Measurements from ENCODE around the gene TNKS1BP1. TPM values are rescaled to one million over a fixed set of nuclear protein-coding genes. Genes with fewer than 3 reads are reported as not detected.
A peak's percentile ranks its signal among the peaks of the same experiment; 100 is the strongest.

The TNKS1BP1 gene
- total RNA-seq, 1 experiment from 2014 or later: 198 TPM

- no peak for TF ChIP-seq CTCF (IDR thresholded peaks at IDR 0.05; ENCODE audit: unreplicated experiment)
- peak overlapping the region; percentile 63 for H3K4me3 Mint-ChIP-seq (ENCODE audit: unreplicated experiment)
- H3K9me3 Mint-ChIP-seq (ENCODE audit: unreplicated experiment): no peaks in the 10 kb centered on the region
- POLR2A ChIA-PET: interaction anchor here (0.6 to 13.4 kb wide), 9 partner anchors 8 to 454 kb away, joined by 3 to 362 read pairs (median 5); partner anchors contain the start of genes SSRP1 and TNKS1BP1
- peaks cover 44% of the 10 kb centered on the region for H3K4me1 Mint-ChIP-seq (ENCODE audit: insufficient read depth, unreplicated experiment)
- H3K27me3 Mint-ChIP-seq (ENCODE audit: insufficient read depth, unreplicated experiment): no peaks in the 10 kb centered on the region
- BruUV-seq (replicated peaks): no TSS peak
- peaks cover 99% of the 10 kb centered on the region for H3K36me3 Mint-ChIP-seq (ENCODE audit: insufficient read depth, unreplicated experiment)
- intact Hi-C loops (cut with micrococcal nuclease): loop anchor here (1.0 to 2.0 kb wide), 2 partner anchors 11 to 19 kb away; no protein-coding TSS in a partner anchor
- peak overlapping the region; percentile 68 for H3K27ac Mint-ChIP-seq (ENCODE audit: low read depth, unreplicated experiment)
- CTCF ChIA-PET: interaction anchor here (0.6 to 2.8 kb wide), 9 partner anchors 9 to 463 kb away, joined by 3 to 20 read pairs (median 3); no protein-coding TSS in a partner anchor
- DNase-seq (ENCODE audit: unreplicated experiment): peak; percentile 85
Measured at GRCh38 chr11:57303990-57304579, 20.7 kb downstream of the TNKS1BP1 start.

- H3K27ac Mint-ChIP-seq (ENCODE audit: low read depth, unreplicated experiment): peak overlapping the region; percentile 68
- no peaks in the 10 kb centered on the region for H3K9me3 Mint-ChIP-seq (ENCODE audit: unreplicated experiment)
- peaks cover 38% of the 10 kb centered on the region for H3K4me1 Mint-ChIP-seq (ENCODE audit: insufficient read depth, unreplicated experiment)
- no TSS peak for BruUV-seq (replicated peaks)
- no peak for DNase-seq (ENCODE audit: unreplicated experiment)
- no peak for TF ChIP-seq CTCF (IDR thresholded peaks at IDR 0.05; ENCODE audit: unreplicated experiment)
- POLR2A ChIA-PET: interaction anchor here (0.6 to 13.4 kb wide), 9 partner anchors 8 to 336 kb away, joined by 4 to 362 read pairs (median 5); partner anchors contain the start of genes SSRP1 and TNKS1BP1
- no peaks in the 10 kb centered on the region for H3K27me3 Mint-ChIP-seq (ENCODE audit: insufficient read depth, unreplicated experiment)
- peaks cover 99% of the 10 kb centered on the region for H3K36me3 Mint-ChIP-seq (ENCODE audit: insufficient read depth, unreplicated experiment)
- intact Hi-C loops (cut with micrococcal nuclease): no loop called here
- CTCF ChIA-PET: interaction anchor here (0.6 to 2.8 kb wide), 6 partner anchors 9 to 173 kb away, joined by 3 to 20 read pairs (median 4); no protein-coding TSS in a partner anchor
- H3K4me3 Mint-ChIP-seq (ENCODE audit: unreplicated experiment): peak overlapping the region; percentile 63
Measured at GRCh38 chr11:57303280-57303989, 21.3 kb downstream of the TNKS1BP1 start.

- H3K4me3 Mint-ChIP-seq (ENCODE audit: unreplicated experiment): no peak overlapping the region
- CTCF ChIA-PET: interaction anchor here (0.8 to 0.9 kb wide), 2 partner anchors 9 to 19 kb away, joined by 3 to 5 read pairs; no protein-coding TSS in a partner anchor
- intact Hi-C loops (cut with micrococcal nuclease): no loop called here
- no peak for DNase-seq (ENCODE audit: unreplicated experiment)
- H3K4me1 Mint-ChIP-seq (ENCODE audit: insufficient read depth, unreplicated experiment): peaks cover 28% of the 10 kb centered on the region
- H3K27me3 Mint-ChIP-seq (ENCODE audit: insufficient read depth, unreplicated experiment): no peaks in the 10 kb centered on the region
- no peak for TF ChIP-seq CTCF (IDR thresholded peaks at IDR 0.05; ENCODE audit: unreplicated experiment)
- no peaks in the 10 kb centered on the region for H3K9me3 Mint-ChIP-seq (ENCODE audit: unreplicated experiment)
- no peak overlapping the region for H3K27ac Mint-ChIP-seq (ENCODE audit: low read depth, unreplicated experiment)
- POLR2A ChIA-PET: interaction anchor here (0.6 to 13.4 kb wide), 4 partner anchors 9 to 1251 kb away, joined by 5 to 362 read pairs (median 156); partner anchors contain the start of gene TNKS1BP1
- H3K36me3 Mint-ChIP-seq (ENCODE audit: insufficient read depth, unreplicated experiment): peaks cover 99% of the 10 kb centered on the region
- BruUV-seq (replicated peaks): no TSS peak
Measured at GRCh38 chr11:57302489-57302888, 22.3 kb downstream of the TNKS1BP1 start.

All from MCF 10A (cell line).